HG02973 (cell line): ENCODE data around the gene MTHFSD.

Source experiments
- ATAC-seq: cut with Tn5 transposase; IDR thresholded peaks from one replicate; pipeline ENCODE4 v1.9.1; 2021; ENCODE audit warnings: moderate library complexity; ENCODE audit not compliant: unreplicated experiment

Gene MTHFSD

DNA sequence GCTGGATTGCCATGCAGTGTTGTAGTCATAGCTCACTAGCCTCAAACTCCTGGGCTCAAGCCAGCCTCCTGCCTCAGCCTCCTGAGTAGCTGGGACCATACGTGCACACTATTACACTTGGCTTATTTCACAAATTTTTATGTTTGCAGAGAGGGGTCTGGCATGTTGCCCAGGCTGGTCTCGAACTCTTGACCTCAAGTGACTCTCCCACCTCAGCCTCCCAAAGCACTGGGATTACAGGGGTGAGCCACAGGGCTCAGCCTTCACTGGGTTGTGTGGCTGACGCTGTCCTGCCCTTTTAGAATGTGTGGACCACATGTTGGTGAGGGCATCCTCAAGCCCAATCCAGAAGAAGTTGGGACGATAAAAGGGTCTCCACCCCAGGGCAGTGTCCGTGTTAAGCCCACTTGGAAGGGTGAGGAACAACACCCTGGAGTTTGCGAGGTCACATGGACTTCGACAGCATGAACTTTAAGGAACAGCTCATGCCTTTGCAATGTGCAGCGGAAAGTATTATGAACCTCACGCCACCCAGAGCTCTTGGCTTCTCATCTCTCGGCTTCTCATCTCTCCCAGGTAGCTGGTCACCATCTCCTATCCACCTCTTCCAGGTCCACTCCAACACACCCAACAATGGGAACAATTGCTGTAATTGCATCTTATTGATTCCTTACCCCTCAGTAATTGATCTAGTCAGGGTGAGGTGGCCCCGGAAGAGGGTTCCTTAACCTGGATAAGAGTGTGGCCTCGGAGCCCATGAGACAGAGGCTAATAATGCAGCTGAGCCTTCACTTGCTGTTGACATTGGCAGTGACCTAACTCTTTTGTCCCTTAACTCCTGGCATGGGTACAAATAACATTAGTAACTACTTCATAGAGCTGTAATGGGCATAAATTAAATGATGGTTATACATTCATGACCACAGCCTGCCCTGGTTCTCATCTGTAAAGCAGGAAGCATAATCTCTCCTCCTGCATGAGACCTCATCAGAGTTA, 30.0 kb upstream of the MTHFSD start:
- no peak for ATAC-seq

DNA sequence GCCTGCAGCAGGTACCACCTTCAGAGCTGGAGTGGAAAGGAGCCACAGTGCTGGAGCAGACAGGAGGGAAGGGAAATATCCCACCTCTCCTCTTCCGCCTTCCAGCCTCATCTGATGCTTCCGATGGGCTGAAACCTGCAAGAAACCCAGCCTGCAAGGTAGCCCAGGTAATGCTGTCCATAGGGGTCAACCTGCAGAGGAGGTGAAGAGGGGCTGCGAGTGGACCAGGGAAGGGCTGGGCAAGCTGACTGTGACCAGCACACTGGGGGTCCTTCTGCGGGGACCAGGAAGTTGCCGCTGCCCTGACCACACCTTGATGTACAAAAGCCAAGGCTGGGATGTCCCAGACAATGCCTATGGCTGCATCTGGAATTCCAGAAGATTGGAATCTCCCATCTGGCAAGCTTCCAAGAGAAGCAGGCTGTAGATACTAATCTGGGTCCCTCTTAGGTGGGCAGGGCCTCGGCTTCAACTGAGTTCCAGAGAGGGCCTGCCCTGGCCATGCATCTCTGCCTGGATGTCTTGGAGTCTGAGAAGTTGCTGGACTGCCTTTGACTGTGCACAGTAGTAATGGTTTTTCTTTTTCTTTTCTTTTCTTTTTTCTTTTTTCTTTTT, 29.1 kb upstream of the MTHFSD start:
- ATAC-seq: no peak

DNA sequence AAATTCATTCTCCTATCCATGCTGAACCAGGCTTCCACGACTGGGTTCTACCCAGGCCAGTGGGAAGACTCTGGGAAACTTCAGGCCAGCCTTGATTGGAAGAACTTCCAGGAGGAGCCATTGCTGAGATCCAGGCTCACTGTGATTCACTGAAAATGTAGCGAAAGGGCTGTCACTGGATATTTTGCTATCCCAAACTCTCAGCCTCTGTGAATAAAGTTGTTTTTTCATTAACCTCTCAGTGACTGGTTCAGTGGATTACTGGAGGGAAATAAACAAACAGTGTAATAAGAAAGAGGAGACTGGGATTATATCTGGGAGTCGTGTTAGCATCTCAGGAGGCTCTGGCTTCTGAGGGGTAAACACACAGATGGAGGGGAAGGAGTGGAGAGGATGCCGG, 26.4 kb upstream of the MTHFSD start:
- no peak for ATAC-seq

DNA sequence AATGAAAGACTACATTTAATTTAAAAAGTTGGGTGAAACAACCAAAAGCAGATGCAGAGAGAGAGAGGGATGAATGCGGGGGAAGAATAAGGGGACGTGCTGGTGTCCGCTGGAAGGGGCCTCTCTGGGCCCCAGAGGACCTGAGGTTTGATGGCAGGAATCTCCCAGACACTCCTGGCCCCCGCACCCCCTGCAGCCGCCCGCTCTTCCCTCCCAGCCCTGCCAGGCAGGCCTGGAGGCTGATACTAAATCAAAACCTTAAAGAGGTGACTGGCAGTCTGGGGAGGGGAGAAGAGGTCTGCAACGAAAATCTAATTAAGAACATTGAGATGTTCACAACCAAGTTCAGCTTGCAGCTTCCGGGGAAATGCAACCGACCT, 25.7 kb upstream of the MTHFSD start:
- ATAC-seq: no peak

DNA sequence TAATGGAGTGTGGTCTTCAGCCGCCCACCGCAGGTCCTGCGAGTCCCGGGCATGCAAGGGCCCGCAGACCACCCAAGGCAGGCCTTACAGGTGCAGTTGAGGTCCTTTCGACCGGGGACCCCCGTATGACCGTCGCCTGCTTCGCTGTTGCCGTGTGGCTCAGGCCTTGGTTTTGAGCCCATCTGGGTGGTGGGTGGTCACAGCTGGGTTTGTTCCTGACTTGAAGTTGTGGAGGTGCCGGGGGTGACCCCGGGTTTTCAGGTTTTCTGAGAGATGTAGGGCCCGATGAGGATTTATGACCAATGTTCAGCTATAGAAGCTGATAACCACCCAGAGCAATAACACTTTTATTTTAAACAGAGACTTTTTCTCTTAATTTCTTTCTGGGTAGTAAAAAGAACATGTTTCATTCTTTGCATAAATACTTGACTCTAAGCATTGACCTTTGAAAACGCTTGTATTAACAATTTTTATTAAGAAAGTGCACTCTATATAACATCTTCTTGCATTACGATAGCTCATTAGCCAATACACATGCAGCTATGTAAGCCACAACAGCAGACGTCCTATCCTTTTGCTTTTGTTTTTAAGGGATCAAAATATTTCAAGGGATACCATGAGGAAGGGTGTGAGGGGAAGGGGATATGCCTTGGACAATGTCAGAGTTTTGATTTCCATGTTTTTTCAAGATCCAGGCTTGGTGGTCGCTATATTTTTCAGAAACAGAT, 25.2 kb upstream of the MTHFSD start:
- ATAC-seq: no peak

DNA sequence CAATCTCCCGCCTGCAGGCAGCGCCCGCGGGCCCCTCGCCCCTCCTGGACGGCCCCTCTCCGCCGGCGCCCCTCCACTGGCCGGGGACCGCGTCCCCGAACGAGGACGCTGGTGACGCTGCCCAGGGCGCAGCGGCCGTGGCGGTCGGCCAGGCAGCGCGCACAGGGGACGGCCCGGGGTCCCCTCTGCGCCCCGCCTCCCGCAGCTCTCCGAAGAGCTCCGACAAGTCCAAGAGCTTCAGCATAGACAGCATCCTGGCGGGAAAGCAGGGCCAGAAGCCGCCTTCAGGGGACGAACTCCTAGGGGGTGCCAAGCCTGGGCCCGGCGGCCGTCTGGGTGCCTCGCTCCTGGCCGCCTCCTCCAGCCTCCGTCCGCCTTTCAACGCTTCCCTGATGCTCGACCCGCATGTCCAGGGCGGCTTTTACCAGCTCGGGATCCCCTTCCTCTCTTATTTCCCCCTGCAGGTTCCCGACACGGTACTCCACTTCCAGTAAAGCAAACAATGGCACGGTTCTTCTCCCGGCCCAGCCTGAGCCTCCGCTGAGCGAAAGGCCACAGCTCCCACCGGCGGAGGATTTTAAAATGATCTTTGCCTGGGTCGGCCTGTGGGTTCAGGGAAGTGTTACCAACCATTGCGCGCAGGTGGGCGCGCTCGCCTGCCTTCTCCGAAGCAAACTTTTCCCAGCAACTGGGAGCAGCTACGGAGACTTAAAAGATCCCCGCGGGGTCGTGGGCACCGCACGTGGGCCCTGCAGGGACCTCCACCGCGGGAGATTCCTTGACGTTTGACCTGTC, 24.4 kb upstream of the MTHFSD start:
- ATAC-seq: no peak

DNA sequence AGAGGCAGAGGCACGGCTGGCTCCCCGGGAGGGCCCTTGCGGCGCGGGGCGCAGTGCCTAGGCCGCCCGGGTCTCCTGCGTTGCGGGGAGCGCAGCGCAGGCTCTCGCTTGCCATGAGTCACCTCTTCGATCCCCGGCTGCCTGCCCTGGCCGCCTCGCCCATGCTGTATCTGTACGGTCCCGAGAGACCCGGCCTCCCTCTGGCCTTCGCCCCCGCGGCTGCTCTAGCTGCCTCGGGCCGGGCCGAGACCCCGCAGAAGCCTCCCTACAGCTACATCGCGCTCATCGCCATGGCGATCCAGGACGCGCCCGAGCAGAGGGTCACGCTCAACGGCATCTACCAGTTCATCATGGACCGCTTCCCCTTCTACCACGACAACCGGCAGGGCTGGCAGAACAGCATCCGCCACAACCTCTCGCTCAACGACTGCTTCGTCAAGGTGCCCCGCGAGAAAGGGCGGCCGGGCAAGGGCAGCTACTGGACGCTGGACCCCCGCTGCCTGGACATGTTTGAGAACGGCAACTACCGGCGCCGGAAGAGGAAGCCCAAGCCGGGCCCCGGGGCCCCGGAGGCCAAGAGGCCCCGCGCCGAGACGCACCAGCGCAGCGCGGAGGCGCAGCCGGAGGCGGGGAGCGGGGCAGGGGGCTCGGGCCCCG, 23.7 kb upstream of the MTHFSD start:
- no peak for ATAC-seq

DNA sequence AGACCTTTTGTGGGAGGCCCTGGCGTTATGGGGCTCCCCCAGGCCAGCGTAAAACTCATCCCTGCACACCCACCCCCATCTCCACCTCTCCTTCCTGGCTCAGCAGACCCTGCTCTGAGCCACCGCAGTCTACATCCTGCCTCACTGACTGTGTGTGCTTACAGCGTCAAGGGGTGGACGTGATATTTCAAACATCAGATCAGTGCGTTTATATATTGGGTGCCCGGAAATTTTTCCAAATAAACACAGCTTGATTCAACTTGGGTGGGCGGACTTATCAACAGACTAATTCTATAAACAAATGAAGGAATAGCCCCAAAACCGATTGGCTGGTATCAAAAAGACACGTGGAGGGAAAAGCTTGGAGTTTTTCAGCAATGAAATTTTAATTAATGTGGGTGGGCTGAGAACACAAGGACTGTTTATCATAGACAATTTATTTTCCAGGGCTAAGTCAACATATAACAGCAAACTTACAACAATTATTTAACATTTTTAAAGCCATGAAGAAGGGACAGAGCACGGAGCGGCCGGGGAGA, 23.1 kb upstream of the MTHFSD start, which contains the start of gene FOXL1:
Gene FOXL1, plus strand, starts transcription at position 489 of the 539 bp plus-strand sequence. CDS start 175 bp downstream, outside the sequence.
- ATAC-seq: no peak

DNA sequence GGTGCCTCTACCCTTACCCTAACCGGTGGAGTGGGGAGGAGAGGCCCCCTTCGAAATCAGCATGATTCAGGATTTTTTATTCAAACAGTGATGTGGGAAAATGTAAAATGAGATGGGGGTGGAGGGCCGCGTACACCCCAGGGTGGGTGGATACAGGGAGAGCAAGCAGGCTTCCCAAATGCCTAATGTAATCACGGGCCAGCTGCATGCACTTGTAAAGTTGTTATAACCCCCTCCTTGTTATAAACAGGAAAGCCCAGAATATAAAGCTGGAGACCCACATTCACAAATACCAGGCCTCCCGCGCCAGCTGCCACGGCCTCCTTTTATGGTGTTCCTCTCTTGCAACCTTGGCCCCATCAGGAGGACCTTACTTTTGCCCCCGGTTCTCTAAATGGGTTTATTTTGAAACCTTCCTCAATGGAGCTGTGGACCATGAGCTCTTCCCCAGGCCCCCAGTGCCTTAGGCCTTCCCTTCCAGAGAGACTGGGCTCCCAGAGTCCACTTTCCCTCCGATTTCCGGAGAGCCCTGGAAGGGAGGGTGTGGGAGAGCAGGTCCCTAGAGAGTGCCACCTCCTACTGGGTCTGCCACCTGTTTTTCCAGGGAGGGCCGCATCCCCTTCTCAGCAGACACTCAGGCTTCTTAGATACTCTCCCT, 22.4 kb upstream of the MTHFSD start:
- no peak for ATAC-seq

DNA sequence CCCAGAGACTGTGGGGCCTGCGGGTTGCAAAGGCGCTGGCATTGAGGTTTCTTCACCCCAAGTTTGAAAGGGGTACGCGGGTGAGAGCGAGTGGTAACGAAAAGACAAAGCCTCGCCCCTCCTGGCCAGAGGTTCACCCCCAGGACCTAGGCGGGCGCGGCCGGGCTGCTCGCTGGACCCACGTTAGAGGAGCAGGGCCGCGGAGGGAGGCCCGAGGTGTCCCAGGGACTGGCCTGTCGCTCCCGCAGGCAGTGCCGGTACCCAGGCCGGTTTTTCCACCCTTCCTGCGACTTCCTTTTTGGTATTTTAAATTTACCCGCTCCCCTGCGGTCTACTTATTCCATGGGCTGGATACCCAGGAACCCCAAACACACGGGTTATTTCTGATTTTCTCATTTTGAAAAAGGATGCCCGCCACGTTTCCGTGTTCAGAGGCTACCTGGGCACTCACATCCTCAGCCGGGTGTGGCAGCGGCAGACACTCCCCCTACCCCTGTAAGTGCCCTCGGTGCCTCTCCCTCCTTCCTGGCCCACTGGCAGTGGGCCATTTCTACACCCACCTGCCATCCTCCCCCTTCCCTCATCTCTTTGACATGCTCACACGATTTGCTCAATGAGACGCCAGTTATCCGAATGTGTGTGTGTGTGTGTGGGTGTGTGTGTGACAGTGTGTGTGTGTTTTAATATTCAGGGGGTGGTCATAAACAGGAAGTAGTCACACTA, 21.7 kb upstream of the MTHFSD start:
- no peak for ATAC-seq

DNA sequence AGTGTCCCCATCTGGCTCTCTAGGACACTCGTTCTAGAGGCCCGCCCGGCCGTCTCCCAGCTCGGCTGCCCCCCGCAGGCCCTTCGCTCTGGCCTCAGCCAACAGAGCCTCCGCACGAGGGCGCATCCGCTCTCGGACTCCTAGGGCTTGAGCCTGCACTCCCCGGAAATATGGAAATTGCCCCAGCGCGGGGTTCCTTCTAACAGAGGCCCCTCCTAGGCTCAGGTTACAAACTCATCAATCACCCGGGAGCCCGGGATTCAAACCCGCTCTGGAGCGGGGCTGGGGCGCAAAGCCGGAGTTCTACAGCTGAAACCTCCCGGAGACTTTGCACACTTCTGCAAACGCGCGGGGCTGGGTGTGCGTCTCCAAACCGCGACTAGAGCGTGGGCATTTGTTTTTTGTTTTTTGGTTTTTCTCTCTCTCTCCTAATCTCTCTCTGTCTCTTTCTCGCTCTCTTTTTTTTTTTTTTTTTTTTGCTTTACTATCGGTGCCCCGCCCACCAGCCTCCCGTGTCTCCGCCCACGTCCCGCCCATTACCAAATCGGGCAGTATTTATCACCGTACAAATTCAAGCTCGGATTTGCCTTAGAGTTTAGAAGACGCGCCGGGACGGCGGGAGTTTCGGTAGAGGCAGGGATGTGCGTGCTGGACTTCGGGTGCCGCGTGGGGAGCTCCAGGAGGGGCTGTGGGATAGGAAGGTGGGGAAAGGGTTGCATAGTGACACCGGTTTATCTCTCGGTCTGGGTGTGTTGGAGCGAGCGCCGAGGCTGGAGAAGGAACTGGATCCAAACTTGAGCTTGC, 20.9 kb upstream of the MTHFSD start:
- no peak for ATAC-seq

DNA sequence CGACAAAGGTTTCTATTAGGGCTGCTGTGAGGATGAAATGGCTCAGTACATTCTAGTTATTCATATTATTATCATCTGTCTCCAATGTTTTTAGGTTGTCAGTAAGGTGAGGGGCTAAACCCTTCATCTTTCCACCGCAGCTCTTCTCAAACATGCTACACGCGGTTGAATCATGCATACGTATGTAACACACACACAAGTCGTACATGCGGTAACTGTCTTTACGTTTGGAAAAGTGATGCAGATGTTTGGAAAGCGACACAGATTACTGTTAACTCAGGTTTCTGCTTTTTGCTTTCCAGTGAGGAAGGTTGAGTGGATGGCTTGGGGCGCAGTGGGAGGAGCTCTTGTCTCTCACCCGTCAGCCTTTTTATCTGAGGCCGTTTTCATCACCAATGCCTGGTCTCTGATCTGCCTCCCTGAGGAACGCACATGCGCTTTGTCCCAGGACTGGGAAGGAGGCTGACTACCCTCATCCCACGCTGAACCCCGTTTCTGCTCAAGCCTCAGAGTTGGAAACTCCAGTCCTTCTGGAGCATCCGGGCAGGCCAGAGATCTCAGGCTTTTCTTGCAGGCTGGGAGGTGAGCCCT, 20.2 kb upstream of the MTHFSD start:
- no peak for ATAC-seq

DNA sequence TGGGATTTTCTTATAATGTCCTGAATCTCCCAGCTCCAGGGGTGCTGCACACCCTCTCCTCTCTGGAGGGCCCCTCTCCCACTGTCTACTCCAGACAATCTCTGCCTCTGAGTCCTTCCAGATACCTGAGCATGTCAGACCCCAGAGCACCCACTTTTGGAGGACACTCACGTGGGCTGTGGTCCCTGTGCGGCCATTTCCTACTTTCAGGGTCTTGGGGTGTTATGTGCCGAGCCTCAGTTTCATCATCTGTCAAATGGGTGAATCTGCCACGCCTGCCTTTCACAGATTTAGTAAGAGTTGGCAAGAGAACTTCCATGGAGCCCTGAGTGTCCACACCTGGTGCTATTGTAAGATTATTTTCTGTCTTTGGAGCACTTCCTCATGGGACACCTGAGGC, 19.6 kb upstream of the MTHFSD start:
- no peak for ATAC-seq

DNA sequence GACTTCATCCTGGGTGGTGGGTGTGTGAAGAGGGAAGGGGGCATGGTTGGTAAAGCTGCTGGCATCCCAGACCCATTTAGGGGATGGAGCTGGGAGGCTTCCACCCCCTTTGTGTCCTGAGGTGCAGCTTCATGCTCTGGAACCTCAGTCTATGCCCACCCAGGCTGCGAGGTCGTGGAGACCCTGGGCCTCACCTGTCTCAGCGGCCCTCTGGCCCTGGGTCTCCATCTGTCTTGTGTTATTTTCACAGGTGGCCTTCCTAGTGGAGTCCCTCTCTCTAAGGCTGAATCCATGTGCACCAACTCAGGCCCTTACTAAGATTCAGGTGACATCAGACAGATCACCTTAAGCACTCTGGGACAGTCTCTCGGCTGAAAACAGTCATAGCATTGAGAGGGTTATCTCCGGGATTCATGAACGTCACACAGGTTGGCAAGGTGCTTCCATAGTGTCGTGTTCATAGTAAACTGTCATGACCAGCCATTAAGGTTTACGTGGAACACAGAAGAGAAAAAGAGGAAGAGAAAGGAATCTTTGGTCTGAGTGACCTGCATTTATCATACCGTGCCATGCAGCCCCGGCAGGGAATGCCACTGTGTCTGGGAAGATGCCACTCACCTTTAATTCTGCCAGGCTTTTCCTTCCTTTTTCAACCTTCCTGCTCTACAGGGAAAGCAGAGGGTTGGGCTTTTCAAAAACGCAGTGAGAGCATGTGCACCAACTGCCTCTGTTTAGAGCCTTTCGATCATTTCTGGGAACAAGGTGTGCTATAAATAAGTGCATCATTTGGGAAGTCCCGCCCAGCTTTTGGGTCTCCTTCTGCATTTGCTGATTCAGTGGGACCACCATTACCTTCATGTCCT, 18.8 kb upstream of the MTHFSD start:
- no peak for ATAC-seq

DNA sequence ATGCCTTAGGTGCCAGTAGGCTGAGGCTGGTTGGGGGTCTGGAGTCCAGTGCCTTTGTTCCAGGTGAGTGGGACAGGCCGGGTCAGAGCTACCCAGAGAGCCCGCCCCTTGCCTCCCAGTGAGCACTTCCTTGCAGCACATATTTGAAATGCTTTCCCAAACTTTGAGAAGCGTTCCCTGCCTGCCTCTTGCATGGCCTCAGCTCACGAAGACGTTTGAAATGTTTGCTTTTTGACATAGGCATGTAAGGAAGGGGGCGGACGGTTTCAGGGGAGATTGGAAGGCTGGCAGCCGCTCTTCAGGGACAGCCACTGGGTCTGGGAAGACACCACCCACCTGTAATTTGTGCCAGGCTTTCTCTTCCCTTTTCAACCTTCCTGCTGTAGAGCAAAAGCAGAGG, 18.2 kb upstream of the MTHFSD start:
- ATAC-seq: no peak

DNA sequence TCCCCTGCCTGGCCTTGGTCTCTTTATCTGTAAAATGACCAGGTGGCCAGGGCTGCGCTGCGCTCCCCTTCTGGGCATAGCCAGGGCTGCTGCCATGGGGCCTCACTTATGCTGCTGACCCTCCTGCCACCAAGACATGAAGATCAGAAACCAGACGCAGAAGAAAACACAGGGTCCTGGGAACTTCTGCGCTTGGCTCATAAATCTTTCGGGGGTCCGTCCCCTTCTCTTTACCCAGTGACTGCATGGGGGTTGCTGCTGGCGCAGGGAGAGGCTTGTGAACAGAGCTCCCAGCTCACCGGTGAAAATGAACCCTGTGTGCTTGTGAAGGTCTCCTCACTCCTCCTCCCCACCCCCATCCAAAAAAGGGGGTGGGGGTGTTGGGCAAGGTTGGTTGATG, 17.6 kb upstream of the MTHFSD start:
- ATAC-seq: no peak

DNA sequence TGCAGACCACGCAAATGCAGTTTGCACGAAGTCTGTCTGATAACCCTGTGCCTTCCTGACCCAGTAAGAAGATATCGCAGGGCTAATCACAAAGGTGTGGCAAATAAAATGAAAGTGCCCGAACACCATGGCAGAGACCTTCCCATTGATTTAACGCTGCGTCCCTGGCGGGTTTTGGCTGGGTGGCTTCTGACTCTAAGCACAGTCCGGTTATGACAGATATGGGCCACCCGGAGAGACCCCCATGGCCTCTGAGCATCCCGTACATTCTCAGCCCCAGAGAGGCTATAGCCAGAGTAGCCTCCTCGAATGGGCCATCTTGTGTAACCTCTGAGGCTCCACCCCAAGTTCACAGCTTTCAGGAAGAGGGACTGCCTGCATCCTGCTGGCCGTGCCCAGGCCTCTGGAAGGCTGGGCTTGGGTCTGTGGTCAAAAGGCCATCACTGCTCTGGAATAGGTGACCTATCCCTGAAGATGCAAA, 17.0 kb upstream of the MTHFSD start:
- no peak for ATAC-seq
